SKM-1 (cell line): Measurements from ENCODE around the gene SLC15A2.

Experiments
- DNase-seq: peaks from one replicate; lab custom pipeline; 2025; ENCODE audit not compliant: unreplicated experiment; lab: John Stamatoyannopoulos, UW

The SLC15A2 gene

DNA sequence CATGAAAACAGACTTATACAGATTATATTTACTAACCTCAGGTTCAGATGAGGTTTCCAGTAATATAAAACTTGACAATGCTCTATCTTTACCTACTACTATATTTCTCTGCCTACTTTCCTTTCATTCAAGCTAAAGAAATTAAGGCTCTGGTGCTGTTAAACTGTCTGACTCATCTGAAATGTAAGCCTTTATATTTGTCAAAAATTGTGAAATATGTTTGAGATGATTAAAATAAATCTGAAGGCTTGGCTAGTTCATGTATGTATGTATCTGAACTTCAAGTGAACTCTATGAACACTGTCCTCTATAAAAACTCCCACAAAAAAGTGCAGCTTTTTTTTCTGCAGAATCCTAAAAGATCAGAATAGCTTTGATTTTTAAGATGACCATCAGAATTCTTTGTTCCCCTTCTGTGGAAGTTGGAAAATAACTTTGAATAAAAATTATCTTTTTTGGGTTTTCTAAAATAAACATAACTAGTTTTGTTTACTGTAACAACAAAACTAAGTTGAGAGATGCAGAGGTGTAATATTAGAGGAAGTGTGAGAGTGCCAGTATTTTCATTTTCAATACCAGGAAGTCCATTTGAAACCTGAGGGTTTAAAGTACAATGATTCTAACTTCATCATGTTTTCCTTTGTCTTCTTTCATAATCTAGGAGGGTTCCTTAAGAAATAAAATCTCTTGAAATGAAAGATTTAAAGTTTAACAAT, 85.7 kb downstream of the SLC15A2 start:
- DNase-seq = no peak

DNA sequence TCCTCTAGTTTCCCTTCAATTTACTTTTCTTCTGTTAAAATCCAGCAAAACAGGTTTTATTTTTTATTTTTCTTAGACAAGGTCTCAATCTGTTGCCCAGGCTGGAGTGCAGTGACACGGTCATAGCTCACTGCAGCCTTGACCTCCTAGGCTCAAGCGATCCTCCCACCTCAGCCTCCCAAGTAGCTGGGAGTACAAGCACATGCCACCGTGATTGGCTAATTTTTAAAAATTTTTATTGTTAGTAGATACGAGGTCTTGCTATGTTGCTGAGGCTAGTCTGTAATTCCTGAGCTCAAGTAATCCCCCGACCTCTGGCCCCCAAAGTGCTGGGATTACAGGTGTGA, 86.2 kb downstream of the SLC15A2 start:
- no peak for DNase-seq

DNA sequence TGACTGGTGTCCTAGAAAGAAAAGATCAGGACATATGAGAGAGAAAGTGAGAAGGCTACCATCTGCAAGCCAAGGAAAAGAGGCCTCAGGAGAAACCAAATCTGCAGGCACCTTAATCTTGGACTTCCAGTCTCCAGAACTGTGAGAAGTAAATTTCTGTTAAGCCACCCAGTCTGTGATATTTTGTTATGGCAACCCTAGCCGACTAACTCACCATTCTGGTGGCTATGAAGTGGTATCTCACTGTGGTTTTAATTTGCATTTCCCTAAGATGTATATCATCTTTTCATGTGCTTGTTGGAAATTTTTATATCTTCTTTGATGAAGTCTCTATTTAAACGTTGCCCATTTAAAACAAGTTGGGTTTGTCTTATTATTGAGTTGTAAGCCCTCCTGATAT, 87.3 kb downstream of the SLC15A2 start:
- no peak for DNase-seq

DNA sequence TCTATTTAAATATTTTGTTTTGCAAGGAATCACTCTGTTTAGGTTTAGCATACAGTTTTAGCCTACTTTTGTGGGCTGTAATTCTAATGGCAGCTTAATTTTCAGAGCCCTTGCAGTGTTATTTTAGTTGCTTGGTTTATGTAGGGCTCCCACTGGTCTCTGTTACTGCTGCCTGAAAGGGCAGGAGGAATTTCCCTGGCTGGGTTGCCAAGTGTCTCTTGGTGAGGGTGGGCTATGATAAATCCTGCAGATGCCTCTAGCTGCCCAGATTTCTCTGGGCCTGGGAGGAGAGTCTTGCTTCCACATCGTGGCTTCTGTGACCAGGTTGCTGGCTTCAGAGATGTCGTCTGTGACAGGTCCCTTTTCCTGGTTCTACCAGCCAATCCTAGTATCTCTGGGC, 91.6 kb downstream of the SLC15A2 start:
- DNase-seq = no peak

DNA sequence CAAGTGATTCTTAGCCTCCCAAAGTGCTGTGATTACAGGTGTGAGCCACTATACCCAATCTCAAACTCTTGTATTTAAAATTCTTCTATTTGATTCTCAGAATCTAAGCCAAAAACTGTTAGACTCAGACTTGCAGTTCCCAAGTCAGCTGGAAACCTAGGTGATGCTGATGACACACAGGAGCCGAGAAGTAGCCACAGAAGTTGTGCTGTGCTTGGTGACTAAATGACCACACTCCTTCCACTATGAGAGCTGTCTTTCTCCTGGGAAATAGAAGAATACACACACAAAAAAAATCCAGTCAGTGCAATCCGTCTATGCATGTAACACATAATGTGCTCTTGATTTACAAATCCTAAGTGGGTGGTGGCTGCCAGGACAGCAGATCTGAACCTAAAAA, 93.9 kb downstream of the SLC15A2 start:
- no peak for DNase-seq

DNA sequence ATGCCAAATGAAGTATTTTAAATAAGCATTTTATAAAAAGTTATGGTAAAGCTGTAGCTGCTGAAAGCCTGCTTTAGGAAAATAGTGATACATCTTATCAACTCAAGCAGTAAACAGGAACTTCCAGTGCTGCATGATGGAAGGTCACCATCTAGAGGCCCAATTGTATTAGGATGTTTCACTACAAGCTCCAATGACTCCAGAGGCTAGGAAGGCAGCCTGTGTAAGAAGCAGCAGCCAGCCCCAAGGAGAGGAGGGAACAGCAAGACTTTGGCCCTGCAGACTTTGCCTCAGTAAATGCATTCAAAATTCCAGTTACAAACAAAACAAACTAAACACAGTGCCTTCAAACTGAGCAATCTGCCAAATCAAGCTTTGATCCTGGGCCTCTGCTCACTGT, 95.7 kb downstream of the SLC15A2 start:
- DNase-seq = no peak

DNA sequence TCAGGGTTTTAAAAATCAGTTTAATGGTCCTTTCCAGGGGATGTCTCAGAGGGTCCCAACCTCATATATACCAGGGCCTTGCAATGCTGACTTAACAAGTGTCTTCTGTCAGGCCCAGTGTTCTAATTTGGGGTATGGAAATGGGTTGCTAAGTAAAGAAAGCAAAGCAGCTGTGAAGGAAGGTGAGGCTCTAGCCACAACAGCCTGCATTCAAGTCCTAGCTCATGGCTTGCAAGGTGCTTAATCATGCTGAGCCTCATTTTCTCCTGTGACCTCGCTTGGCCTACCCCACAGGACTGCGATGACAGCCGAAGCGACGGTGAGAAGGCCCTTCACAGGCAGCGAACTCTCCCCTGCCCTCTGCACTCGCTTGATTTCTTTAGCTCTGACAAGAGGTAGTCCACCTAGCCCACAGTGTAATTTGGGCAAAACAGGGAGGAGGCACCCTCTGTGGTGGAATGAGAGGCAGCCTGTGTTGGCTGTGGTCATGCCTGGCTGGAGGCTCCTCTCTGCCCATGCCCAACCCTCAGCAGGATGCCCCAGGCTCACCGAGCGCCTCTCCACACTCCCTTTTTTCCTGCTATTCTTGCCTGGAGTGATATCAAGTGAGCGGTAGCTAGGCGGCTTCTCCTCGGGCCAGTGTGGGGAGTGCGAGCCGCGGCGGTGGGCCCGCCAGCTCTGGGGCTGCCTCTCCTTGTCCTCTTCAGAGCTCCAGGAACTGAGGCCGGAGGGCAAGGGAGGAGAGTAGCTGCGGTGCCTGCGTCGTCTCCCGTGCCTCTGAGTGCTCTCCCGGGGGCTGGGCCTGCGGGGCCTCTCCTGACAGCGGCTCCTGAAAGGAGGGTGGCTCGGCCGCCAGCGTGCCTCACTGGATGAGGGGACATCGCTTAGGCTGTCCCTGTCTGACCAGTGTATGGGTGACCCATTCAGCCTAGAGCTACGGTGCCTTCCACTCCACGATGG, 98.7 kb downstream of the SLC15A2 start:
- no peak for DNase-seq
